DOHH2 (cell line): ENCODE results near the gene HSFX4.
A peak's percentile ranks its signal among the peaks of the same experiment; 100 is the strongest.

ENCODE experiments used
- H3F3A ChIP-seq: fragments of 200-600 bp; sonication (generic), shearing (Covaris generic); 2 replicates; pipeline ENCODE4 v1.6.0; 2016; ENCODE audit warnings: antibody characterized with exemption, mild to moderate bottlenecking; ENCODE audit not compliant: control insufficient read depth, insufficient read depth
- H3K27ac ChIP-seq: fragments of 200-600 bp; sonication (generic); 2 replicates; pipeline ENCODE4 v1.5.1; 2014; ENCODE audit warnings: low read depth, mild to moderate bottlenecking, low read length, moderate library complexity
- H3K27me3 ChIP-seq: fragments of 200-600 bp; sonication (generic); 2 replicates; pipeline ENCODE4 v1.6.1; 2014; ENCODE audit warnings: mild to moderate bottlenecking, low read length, mixed read lengths; ENCODE audit not compliant: control insufficient read depth
- H3K36me3 ChIP-seq: fragments of 200-600 bp; sonication (generic); 2 replicates; pipeline ENCODE4 v1.6.1; 2014; ENCODE audit warnings: mild to moderate bottlenecking, low read length, moderate library complexity, mixed read lengths; ENCODE audit not compliant: control insufficient read depth
- H3K4me1 ChIP-seq: fragments of 200-600 bp; sonication (generic); 2 replicates; pipeline ENCODE4 v1.6.1; 2014; ENCODE audit warnings: mild to moderate bottlenecking, low read length, mixed read lengths; ENCODE audit not compliant: control insufficient read depth
- H3K4me2 ChIP-seq: fragments of 200-600 bp; sonication (generic); 2 replicates; pipeline ENCODE4 v1.6.0; 2014; ENCODE audit warnings: mild to moderate bottlenecking, low read length, moderate library complexity
- H3K4me3 ChIP-seq: fragments of 200-600 bp; sonication (generic); 2 replicates; pipeline ENCODE4 v1.5.1; 2014; ENCODE audit warnings: mild to moderate bottlenecking, low read length, mixed read lengths
- H3K79me2 ChIP-seq: fragments of 200-600 bp; sonication (generic); 2 replicates; pipeline ENCODE4 v1.6.1; 2014; ENCODE audit warnings: mild to moderate bottlenecking, low read length, mixed read lengths; ENCODE audit not compliant: control insufficient read depth
- H3K9me2 ChIP-seq: fragments of 200-600 bp; sonication (generic); replicated peaks from 2 replicates; pipeline ENCODE4 v1.6.1; 2014; ENCODE audit warnings: mild to moderate bottlenecking, low read length, mixed read lengths; ENCODE audit not compliant: control insufficient read depth
- H3K9me3 ChIP-seq: fragments of 200-600 bp; sonication (generic); 2 replicates; pipeline ENCODE4 v1.6.1; 2014; ENCODE audit warnings: antibody characterized with exemption, low read length, mixed read lengths; ENCODE audit not compliant: control insufficient read depth, insufficient read depth
- H4K20me1 ChIP-seq: fragments of 200-600 bp; sonication (generic); 2 replicates; pipeline ENCODE4 v1.6.0; 2014; ENCODE audit warnings: low read depth, mild to moderate bottlenecking, antibody characterized with exemption, low read length, moderate library complexity; ENCODE audit not compliant: control insufficient read depth, insufficient read depth
- CTCF ChIP-seq: fragments of 200-600 bp; sonication (generic); IDR thresholded peaks from one replicate; pipeline ENCODE4 v1.5.1; 2014; ENCODE audit warnings: antibody characterized with exemption, mild to moderate bottlenecking, low read depth, low read length; ENCODE audit not compliant: poor library complexity, severe bottlenecking
- EZH2phosphoT487 ChIP-seq: fragments of 200-600 bp; sonication (generic); IDR thresholded peaks from 2 replicates; pipeline ENCODE4 v1.6.1; 2017; ENCODE audit warnings: borderline replicate concordance, mild to moderate bottlenecking, antibody characterized with exemption, low read length, moderate library complexity, mixed read lengths

The HSFX4 gene

GRCh38 chrX:149937871-149938426 lies 8.6 kb downstream of the HSFX4 start:
- H3K27ac ChIP-seq, result peak overlapping the region; percentile 71
- no peaks in the 10 kb centered on the region for H3F3A ChIP-seq
- H3K36me3 ChIP-seq, result 0 out of 2 replicates have a peak, but pooled peaks cover 3% of the 10 kb centered on the region
- no peaks in the 10 kb centered on the region for H3K9me3 ChIP-seq
- peak overlapping the region; percentile 87 for H3K4me3 ChIP-seq
- H3K4me2 ChIP-seq, result peak overlapping the region; percentile 73
- H3K79me2 ChIP-seq, result peaks cover 13% of the 10 kb centered on the region
- no peaks in the 10 kb centered on the region for H3K27me3 ChIP-seq
- TF ChIP-seq EZH2phosphoT487 (no peak), CTCF (no peak)
- H4K20me1 ChIP-seq, result no peaks in the 10 kb centered on the region
- H3K9me2 ChIP-seq, result no peaks in the 10 kb centered on the region
- no peaks in the 10 kb centered on the region; the same call in 1 of the 2 replicates for H3K4me1 ChIP-seq

- Histone ChIP-seq H3K4me3 (peak within 1 kb of the TSS; percentile 87), H4K20me1 (no peaks in the 10 kb centered on the region), H3K9me3 (no peaks in the 10 kb centered on the region), H3F3A (no peaks in the 10 kb centered on the region), H3K27ac (peak within 1 kb of the TSS; percentile 71), H3K4me2 (peak within 1 kb of the TSS; percentile 73), H3K79me2 (peaks cover 13% of the 10 kb centered on the region), H3K9me2 (no peaks in the 10 kb centered on the region), H3K27me3 (no peaks in the 10 kb centered on the region), H3K4me1 (no peaks in the 10 kb centered on the region; the same call in 1 of the 2 replicates), H3K36me3 (0 out of 2 replicates have a peak, but pooled peaks cover 3% of the 10 kb centered on the region)
- peak; percentile 44 for TF ChIP-seq CTCF
- TF ChIP-seq EZH2phosphoT487, result no peak
These were observed 9.1 kb downstream of the HSFX4 start, which contains the start of gene EOLA2 for GRCh38 chrX:149938427-149938880. Gene EOLA2, minus strand, starts transcription at chrX:149938491. Its CDS starts 4,617 bp downstream, at chrX:149933874.

GRCh38 chrX:149938881-149939654 lies 9.7 kb downstream of the HSFX4 start:
- Histone ChIP-seq H3K9me2 (no peaks in the 10 kb centered on the region), H4K20me1 (no peaks in the 10 kb centered on the region), H3K4me1 (no peaks in the 10 kb centered on the region; the same call in 1 of the 2 replicates), H3K27ac (peak overlapping the region; percentile 71), H3K27me3 (no peaks in the 10 kb centered on the region), H3K36me3 (0 out of 2 replicates have a peak, but pooled peaks cover 3% of the 10 kb centered on the region), H3K79me2 (peaks cover 13% of the 10 kb centered on the region), H3K9me3 (no peaks in the 10 kb centered on the region), H3K4me2 (no peak overlapping the region), H3F3A (no peaks in the 10 kb centered on the region), H3K4me3 (peak overlapping the region; percentile 87)
- no peak for TF ChIP-seq CTCF
